GM23338 (cell line): ENCODE data around the gene C1QL4. TPM values are rescaled to one million over a fixed set of nuclear protein-coding genes. Genes with fewer than 3 reads are reported as not detected.
A peak's percentile ranks its signal among the peaks of the same experiment; 100 is the strongest.

Source experiments
- ATAC-seq: fragments of 200-7000 bp; cut with Tn5 transposase; 3 replicates; pipeline ENCODE4 v1.9.1; 2020
- DNase-seq: peaks from one replicate; pipeline ENCODE4 v3.0.0-alpha.2; 2015; ENCODE audit warnings: low spot score
- H2AFZ ChIP-seq: fragments of 200-600 bp; sonication (generic); 2 replicates; pipeline ENCODE4 v1.8.0; 2016; ENCODE audit warnings: antibody characterized with exemption, mild to moderate bottlenecking, moderate library complexity
- H3F3A ChIP-seq: fragments of 200-600 bp; sonication (generic); replicated peaks from 2 replicates; pipeline ENCODE4 v1.8.0; 2017; ENCODE audit warnings: antibody characterized with exemption, mixed run types, low read depth
- H3K27ac ChIP-seq: fragments of 200-600 bp; sonication (generic); 2 replicates; pipeline ENCODE4 v1.6.1; 2016; ENCODE audit warnings: low read depth
- H3K27me3 ChIP-seq: fragments of 200-600 bp; sonication (generic); 2 replicates; pipeline ENCODE4 v1.8.0; 2016; ENCODE audit warnings: mild to moderate bottlenecking, mixed run types, moderate library complexity; ENCODE audit not compliant: insufficient read depth
- H3K36me3 ChIP-seq: fragments of 200-600 bp; sonication (generic); 2 replicates; pipeline ENCODE4 v1.8.0; 2016; ENCODE audit warnings: mild to moderate bottlenecking; ENCODE audit not compliant: insufficient read depth
- H3K4me1 ChIP-seq: fragments of 200-600 bp; sonication (generic); 2 replicates; pipeline ENCODE4 v1.8.0; 2016; ENCODE audit warnings: mild to moderate bottlenecking, moderate library complexity; ENCODE audit not compliant: insufficient read depth
- H3K4me2 ChIP-seq: fragments of 200-600 bp; sonication (generic); 2 replicates; pipeline ENCODE4 v1.7.1; 2017; ENCODE audit warnings: mixed run types
- H3K4me3 ChIP-seq: fragments of 200-600 bp; sonication (generic); 2 replicates; pipeline ENCODE4 v1.6.1; 2016; ENCODE audit warnings: mixed run types
- H3K79me2 ChIP-seq: fragments of 200-600 bp; sonication (generic); replicated peaks from 2 replicates; pipeline ENCODE4 v1.8.0; 2017; ENCODE audit warnings: mild to moderate bottlenecking; ENCODE audit not compliant: insufficient read depth
- H3K9me2 ChIP-seq: fragments of 200-600 bp; sonication (generic); 2 replicates; pipeline ENCODE4 v1.8.0; 2017; ENCODE audit not compliant: insufficient read depth
- H4K20me1 ChIP-seq: fragments of 200-600 bp; sonication (generic); replicated peaks from 2 replicates; pipeline ENCODE4 v1.8.0; 2017; ENCODE audit warnings: mild to moderate bottlenecking; ENCODE audit not compliant: insufficient read depth
- H3K27ac Mint-ChIP-seq: 2 replicates; pipeline ENCODE4 v1.8.0; 2020; ENCODE audit warnings: inconsistent platforms, mild to moderate bottlenecking, moderate library complexity, mixed read lengths
- H3K27me3 Mint-ChIP-seq: 3 replicates; pipeline ENCODE4 v1.8.0; 2022; ENCODE audit warnings: low read depth, mild to moderate bottlenecking, moderate library complexity, mixed read lengths, inconsistent platforms; ENCODE audit not compliant: insufficient read depth, poor library complexity
- H3K36me3 Mint-ChIP-seq: 3 replicates; pipeline ENCODE4 v1.8.0; 2021; ENCODE audit warnings: low read depth, mild to moderate bottlenecking, inconsistent platforms, moderate library complexity, mixed read lengths
- H3K4me1 Mint-ChIP-seq: 3 replicates; pipeline ENCODE4 v1.8.0; 2020; ENCODE audit warnings: mild to moderate bottlenecking, inconsistent platforms, mixed read lengths
- H3K4me3 Mint-ChIP-seq: 3 replicates; pipeline ENCODE4 v1.8.0; 2021; ENCODE audit warnings: moderate library complexity, mild to moderate bottlenecking, inconsistent platforms, mixed read lengths
- H3K9me3 Mint-ChIP-seq: 3 replicates; pipeline ENCODE4 v1.8.0; 2020; ENCODE audit warnings: moderate library complexity, mild to moderate bottlenecking, inconsistent platforms, mixed read lengths
- CREB1 ChIP-seq: fragments of 250-450 bp; sonication (Bioruptor Pico); IDR thresholded peaks from 2 replicates; pipeline ENCODE4 v1.5.0; 2020; ENCODE audit warnings: low read depth, mild to moderate bottlenecking, moderate library complexity
- EZH2 ChIP-seq: fragments of 200-600 bp; sonication (generic); IDR thresholded peaks from one replicate; pipeline ENCODE4 v1.8.0; 2017; ENCODE audit warnings: antibody characterized with exemption, mild to moderate bottlenecking, low read depth; ENCODE audit not compliant: unreplicated experiment
- EZH2phosphoT487 ChIP-seq: fragments of 200-600 bp; sonication (generic); IDR thresholded peaks from one replicate; pipeline ENCODE4 v1.8.1; 2018; ENCODE audit warnings: antibody characterized with exemption; ENCODE audit not compliant: unreplicated experiment
- JUNB ChIP-seq: IDR thresholded peaks from one replicate; pipeline ENCODE4 v1.6.1; 2016; ENCODE audit warnings: antibody characterized with exemption; ENCODE audit not compliant: unreplicated experiment
- NANOG ChIP-seq: IDR thresholded peaks from 2 replicates; pipeline ENCODE4 v1.6.1; 2016; ENCODE audit warnings: antibody characterized with exemption, borderline replicate concordance
- POLR2AphosphoS5 ChIP-seq: IDR thresholded peaks from 2 replicates; pipeline ENCODE4 v1.6.1; 2016; ENCODE audit warnings: antibody characterized with exemption, low read depth
- REST ChIP-seq: IDR thresholded peaks from one replicate; pipeline ENCODE4 v1.6.1; 2018; ENCODE audit warnings: antibody characterized with exemption; ENCODE audit not compliant: unreplicated experiment
- STAT1 ChIP-seq: IDR thresholded peaks from one replicate; pipeline ENCODE4 v1.6.1; 2016; ENCODE audit warnings: antibody characterized with exemption; ENCODE audit not compliant: unreplicated experiment
- ZNF114 ChIP-seq: fragments of 250-450 bp; sonication (Bioruptor Pico); IDR thresholded peaks from 2 replicates; pipeline ENCODE4 v1.5.0; 2020; ENCODE audit warnings: mild to moderate bottlenecking, moderate library complexity
- ZNF331 ChIP-seq: fragments of 250-450 bp; sonication (Bioruptor Pico); IDR thresholded peaks from 2 replicates; pipeline ENCODE4 v1.5.0; 2020; ENCODE audit warnings: low read depth, mild to moderate bottlenecking, moderate library complexity
- polyA plus RNA-seq: library from polyadenylated mRNA; unstranded; fragments of >200 nt; fragmentation: Nextera tagmentation; extraction: Ambion mirVana; gene quantifications from 2 replicates; pipeline ENCODE4 v1.2.1, GENCODE V29; 2016
- total RNA-seq: library from RNA; depleted of rRNA; stranded (reverse); fragments of >200 nt; shearing (Covaris generic); gene quantifications from 2 replicates; pipeline ENCODE4 v1.2.3, GENCODE V29; 2014
- TF ChIP-seq, protein P1 (sequence below): IDR thresholded peaks from 2 replicates; pipeline ENCODE4 v1.6.1; 2016; ENCODE audit warnings: antibody characterized with exemption
- TF ChIP-seq, protein P2 (sequence below), 2 experiments: fragments of 200-600 bp in 1 of 2; sonication (generic) in 1 of 2; conservative IDR thresholded peaks; 2 replicates each; pipeline versions ENCODE4 v1.5.1 to v1.6.1; 2016 to 2017; ENCODE audit warnings: antibody characterized with exemption in 2 of 2, low read depth in 2 of 2, mild to moderate bottlenecking in 2 of 2, moderate library complexity in 1 of 2
- TF ChIP-seq, protein P3 (sequence below): fragments of 250-450 bp; sonication (Bioruptor Pico); IDR thresholded peaks from 2 replicates; pipeline ENCODE4 v1.5.0; 2020; ENCODE audit warnings: mild to moderate bottlenecking, moderate library complexity

Gene C1QL4
- total and polyA plus RNA-seq, 2 experiments from 2014 or later, result not detected

DNA sequence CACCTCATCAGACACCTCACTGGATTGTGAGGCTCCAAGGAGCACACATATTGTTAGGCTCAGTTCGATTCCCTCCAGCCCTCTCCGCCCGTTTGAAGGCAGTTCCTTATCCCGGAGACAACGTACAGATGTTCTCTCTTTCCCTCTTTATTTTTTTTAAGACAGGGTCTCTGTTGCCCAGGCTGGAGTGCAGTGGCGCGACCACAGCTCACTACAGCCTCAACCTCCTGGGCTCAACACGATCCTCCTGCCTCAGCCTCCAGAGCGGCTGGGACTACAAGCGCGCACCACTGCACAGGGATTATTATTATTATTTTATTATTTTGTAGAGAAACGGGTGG is 14.7 kb downstream of the C1QL4 start:
- Histone ChIP-seq H2AFZ (peak overlapping the region; percentile 78), H3K4me3 (peak overlapping the region; percentile 56), H3K4me2 (peak overlapping the region; percentile 76), H3K27me3 (0 out of 2 replicates have a peak, but pooled peaks cover 9% of the 10 kb centered on the region), H3F3A (no peaks in the 10 kb centered on the region; the same call in 1 of the 2 replicates), H4K20me1 (no peaks in the 10 kb centered on the region), H3K4me1 (peaks cover 11% of the 10 kb centered on the region; the same call in 1 of the 2 replicates), H3K9me2 (no peaks in the 10 kb centered on the region), H3K79me2 (peaks cover 6% of the 10 kb centered on the region; the same call in 1 of the 2 replicates), H3K36me3 (peaks cover 11% of the 10 kb centered on the region; the same call in 1 of the 2 replicates), H3K27ac (no peak overlapping the region)
- no peak for ATAC-seq
- Mint-ChIP-seq H3K9me3 (no peaks in the 10 kb centered on the region), H3K4me1 (peaks cover 11% of the 10 kb centered on the region), H3K36me3 (peaks cover 28% of the 10 kb centered on the region), H3K27ac (peak overlapping the region; percentile 55), H3K4me3 (peak overlapping the region; percentile 100), H3K27me3 (peaks cover 6% of the 10 kb centered on the region)
- DNase-seq, result no peak
- TF ChIP-seq REST (no peak), EZH2phosphoT487 (no peak), ZNF331 (CRISPR knock-in tag) (no peak), ZNF114 (CRISPR knock-in tag) (no peak), EZH2 (no peak), POLR2AphosphoS5 (no peak), NANOG (no peak), JUNB (no peak), CREB1 (CRISPR knock-in tag) (no peak), STAT1 (no peak)
- TF ChIP-seq, protein P1, sequence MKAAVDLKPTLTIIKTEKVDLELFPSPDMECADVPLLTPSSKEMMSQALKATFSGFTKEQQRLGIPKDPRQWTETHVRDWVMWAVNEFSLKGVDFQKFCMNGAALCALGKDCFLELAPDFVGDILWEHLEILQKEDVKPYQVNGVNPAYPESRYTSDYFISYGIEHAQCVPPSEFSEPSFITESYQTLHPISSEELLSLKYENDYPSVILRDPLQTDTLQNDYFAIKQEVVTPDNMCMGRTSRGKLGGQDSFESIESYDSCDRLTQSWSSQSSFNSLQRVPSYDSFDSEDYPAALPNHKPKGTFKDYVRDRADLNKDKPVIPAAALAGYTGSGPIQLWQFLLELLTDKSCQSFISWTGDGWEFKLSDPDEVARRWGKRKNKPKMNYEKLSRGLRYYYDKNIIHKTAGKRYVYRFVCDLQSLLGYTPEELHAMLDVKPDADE, result no peak
- TF ChIP-seq, protein P2, sequence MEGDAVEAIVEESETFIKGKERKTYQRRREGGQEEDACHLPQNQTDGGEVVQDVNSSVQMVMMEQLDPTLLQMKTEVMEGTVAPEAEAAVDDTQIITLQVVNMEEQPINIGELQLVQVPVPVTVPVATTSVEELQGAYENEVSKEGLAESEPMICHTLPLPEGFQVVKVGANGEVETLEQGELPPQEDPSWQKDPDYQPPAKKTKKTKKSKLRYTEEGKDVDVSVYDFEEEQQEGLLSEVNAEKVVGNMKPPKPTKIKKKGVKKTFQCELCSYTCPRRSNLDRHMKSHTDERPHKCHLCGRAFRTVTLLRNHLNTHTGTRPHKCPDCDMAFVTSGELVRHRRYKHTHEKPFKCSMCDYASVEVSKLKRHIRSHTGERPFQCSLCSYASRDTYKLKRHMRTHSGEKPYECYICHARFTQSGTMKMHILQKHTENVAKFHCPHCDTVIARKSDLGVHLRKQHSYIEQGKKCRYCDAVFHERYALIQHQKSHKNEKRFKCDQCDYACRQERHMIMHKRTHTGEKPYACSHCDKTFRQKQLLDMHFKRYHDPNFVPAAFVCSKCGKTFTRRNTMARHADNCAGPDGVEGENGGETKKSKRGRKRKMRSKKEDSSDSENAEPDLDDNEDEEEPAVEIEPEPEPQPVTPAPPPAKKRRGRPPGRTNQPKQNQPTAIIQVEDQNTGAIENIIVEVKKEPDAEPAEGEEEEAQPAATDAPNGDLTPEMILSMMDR (conservative IDR thresholded peaks at IDR 0.05; ENCODE audit: low read depth in 2 of 2), result no peak
- TF ChIP-seq, protein P3, sequence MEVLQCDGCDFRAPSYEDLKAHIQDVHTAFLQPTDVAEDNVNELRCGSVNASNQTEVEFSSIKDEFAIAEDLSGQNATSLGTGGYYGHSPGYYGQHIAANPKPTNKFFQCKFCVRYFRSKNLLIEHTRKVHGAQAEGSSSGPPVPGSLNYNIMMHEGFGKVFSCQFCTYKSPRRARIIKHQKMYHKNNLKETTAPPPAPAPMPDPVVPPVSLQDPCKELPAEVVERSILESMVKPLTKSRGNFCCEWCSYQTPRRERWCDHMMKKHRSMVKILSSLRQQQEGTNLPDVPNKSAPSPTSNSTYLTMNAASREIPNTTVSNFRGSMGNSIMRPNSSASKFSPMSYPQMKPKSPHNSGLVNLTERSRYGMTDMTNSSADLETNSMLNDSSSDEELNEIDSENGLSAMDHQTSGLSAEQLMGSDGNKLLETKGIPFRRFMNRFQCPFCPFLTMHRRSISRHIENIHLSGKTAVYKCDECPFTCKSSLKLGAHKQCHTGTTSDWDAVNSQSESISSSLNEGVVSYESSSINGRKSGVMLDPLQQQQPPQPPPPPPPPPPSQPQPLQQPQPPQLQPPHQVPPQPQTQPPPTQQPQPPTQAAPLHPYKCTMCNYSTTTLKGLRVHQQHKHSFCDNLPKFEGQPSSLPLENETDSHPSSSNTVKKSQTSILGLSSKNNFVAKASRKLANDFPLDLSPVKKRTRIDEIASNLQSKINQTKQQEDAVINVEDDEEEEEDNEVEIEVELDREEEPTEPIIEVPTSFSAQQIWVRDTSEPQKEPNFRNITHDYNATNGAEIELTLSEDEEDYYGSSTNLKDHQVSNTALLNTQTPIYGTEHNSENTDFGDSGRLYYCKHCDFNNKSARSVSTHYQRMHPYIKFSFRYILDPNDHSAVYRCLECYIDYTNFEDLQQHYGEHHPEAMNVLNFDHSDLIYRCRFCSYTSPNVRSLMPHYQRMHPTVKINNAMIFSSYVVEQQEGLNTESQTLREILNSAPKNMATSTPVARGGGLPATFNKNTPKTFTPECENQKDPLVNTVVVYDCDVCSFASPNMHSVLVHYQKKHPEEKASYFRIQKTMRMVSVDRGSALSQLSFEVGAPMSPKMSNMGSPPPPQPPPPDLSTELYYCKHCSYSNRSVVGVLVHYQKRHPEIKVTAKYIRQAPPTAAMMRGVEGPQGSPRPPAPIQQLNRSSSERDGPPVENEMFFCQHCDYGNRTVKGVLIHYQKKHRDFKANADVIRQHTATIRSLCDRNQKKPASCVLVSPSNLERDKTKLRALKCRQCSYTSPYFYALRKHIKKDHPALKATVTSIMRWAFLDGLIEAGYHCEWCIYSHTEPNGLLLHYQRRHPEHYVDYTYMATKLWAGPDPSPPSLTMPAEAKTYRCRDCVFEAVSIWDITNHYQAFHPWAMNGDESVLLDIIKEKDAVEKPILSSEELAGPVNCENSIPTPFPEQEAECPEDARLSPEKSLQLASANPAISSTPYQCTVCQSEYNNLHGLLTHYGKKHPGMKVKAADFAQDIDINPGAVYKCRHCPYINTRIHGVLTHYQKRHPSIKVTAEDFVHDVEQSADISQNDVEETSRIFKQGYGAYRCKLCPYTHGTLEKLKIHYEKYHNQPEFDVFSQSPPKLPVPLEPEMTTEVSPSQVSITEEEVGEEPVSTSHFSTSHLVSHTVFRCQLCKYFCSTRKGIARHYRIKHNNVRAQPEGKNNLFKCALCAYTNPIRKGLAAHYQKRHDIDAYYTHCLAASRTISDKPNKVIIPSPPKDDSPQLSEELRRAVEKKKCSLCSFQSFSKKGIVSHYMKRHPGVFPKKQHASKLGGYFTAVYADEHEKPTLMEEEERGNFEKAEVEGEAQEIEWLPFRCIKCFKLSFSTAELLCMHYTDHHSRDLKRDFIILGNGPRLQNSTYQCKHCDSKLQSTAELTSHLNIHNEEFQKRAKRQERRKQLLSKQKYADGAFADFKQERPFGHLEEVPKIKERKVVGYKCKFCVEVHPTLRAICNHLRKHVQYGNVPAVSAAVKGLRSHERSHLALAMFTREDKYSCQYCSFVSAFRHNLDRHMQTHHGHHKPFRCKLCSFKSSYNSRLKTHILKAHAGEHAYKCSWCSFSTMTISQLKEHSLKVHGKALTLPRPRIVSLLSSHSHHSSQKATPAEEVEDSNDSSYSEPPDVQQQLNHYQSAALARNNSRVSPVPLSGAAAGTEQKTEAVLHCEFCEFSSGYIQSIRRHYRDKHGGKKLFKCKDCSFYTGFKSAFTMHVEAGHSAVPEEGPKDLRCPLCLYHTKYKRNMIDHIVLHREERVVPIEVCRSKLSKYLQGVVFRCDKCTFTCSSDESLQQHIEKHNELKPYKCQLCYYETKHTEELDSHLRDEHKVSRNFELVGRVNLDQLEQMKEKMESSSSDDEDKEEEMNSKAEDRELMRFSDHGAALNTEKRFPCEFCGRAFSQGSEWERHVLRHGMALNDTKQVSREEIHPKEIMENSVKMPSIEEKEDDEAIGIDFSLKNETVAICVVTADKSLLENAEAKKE, result no peak
